ENCODE data around the gene CES5A.

- no peak for TF ChIP-seq MAX (IDR thresholded peaks at IDR 0.05; ENCODE audit: low read depth, low read length)
- no peak for TF ChIP-seq CTCF (IDR thresholded peaks at IDR 0.05; ENCODE audit: low read depth, low read length)
- TF ChIP-seq POLR2A (IDR thresholded peaks at IDR 0.05; ENCODE audit: extremely low read depth, insufficient read length): no peak
- no peak for TF ChIP-seq MYC (IDR thresholded peaks at IDR 0.05; ENCODE audit: low read depth, low read length)
Measured at GRCh38 chr16:55832773-55833691, 42.1 kb downstream of the CES5A start, which contains the start of gene CES1.
